Activated effector memory CD4-positive, alpha-beta T cell treated with anti-CD3 and anti-CD28 coated beads, Interleukin-2, amount 50 U/mL, for 16 hours (primary cell): Measurements from ENCODE around the gene HSPA1L.
A peak's percentile ranks its signal among the peaks of the same experiment; 100 is the strongest.
"Not testable (repeated sequence)": the region's sequence is repeated elsewhere in the genome, so short reads cannot be mapped to it uniquely, and the experiment has no call there.

Source experiments
- DNase-seq: peaks from one replicate; pipeline ENCODE4 v3.0.0-alpha.2; 2020

HSPA1L gene

DNA sequence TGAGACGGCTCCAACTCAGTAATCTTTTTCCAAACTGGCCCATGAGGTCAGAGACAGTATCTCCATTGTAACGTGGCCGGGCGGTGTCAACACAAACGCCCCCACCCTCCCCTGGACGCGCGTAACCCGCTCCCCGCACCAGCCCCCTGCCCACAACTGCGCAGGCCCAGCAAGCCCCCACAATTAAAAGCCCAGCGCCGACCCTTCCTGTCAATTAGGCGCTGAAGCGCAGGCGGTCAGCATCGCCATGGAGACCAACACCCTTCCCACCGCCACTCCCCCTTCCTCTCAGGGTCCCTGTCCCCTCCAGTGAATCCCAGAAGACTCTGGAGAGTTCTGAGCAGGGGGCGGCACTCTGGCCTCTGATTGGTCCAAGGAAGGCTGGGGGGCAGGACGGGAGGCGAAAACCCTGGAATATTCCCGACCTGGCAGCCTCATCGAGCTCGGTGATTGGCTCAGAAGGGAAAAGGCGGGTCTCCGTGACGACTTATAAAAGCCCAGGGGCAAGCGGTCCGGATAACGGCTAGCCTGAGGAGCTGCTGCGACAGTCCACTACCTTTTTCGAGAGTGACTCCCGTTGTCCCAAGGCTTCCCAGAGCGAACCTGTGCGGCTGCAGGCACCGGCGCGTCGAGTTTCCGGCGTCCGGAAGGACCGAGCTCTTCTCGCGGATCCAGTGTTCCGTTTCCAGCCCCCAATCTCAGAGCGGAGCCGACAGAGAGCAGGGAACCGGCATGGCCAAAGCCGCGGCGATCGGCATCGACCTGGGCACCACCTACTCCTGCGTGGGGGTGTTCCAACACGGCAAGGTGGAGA lies at the start of gene HSPA1L, which contains the start of gene HSPA1A:
Gene HSPA1L, minus strand, starts transcription at position 259 of the 814 bp plus-strand sequence. CDS start 3,311 bp downstream, outside the sequence.
Gene HSPA1A, plus strand, starts transcription at position 519 of the 814 bp plus-strand sequence. Its CDS starts 214 bp downstream, at position 733.
- DNase-seq: peak; percentile 93

GRCh38 chr6:31864818-31865204 lies 49.7 kb upstream of the HSPA1L start:
- no peak for DNase-seq

DNA sequence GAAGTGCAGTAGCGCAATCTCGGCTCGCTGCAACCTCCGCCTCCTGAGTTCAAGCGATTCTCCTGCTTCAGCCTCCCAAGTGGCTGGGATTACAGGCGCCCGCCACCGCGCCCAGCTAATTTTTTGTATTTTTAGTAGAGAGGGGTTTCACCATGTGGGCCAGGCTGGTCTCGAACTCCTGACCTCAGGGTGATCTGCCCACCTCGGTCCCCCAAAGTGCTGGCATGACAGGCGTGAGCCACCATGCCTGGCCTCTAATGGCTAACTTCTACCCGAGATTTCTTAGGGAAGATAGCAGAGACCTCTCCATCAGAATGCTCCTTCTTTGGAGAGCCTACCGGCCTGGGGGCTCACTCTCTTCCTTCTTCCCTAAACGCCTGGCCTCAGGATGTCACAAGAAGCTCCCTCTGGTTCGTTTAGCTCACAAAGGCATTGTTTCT lies 49.1 kb upstream of the HSPA1L start:
- DNase-seq: not testable (repeated sequence)

DNA sequence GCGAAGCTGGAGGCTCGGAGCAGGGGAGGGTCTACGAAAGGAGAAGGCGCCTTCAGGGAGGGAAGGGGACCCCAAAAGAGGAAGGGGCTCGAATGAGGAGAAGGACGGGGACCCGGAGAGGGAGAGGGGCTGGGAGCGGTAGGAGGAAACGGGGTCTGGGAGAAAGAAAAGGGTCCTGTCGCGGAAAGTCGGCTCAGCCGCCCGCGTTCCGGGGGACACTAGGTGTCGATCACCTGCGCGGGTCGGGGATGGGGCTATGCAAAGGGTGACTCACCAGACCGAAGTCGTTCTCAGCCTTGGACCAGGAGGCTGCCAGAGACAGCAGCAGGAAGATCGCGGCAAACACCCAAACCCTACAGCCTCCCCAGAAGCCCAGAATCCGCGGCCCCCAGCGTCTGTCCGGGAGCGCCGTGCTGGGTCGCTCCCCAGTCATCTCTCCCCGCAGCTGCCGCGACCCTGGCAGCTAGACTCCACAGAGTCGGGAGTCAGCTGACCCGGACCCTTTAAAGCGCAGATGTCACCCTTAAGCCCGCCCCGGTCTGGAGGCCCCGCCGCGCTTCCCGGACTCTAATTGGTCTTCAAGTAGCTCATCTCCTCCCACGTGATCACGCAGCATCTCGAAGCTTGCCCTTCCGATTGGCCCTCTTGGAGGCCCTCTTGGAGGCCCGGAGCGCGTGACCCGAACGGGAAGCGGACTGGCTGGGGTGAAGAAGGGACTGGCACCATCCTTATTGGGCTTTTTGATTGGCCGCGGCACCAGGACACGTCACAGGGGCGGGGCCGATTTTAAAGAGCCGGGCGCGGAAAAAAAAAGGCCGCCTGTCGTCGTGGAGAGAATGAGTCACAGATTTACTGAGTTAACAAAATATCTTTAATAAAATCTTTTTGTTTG lies 47.5 kb upstream of the HSPA1L start, which contains the start of gene NEU1:
Gene NEU1, minus strand, starts transcription at position 478 of the 892 bp plus-strand sequence. Its CDS starts 45 bp downstream, at position 433.
- peak; percentile 100 for DNase-seq

DNA sequence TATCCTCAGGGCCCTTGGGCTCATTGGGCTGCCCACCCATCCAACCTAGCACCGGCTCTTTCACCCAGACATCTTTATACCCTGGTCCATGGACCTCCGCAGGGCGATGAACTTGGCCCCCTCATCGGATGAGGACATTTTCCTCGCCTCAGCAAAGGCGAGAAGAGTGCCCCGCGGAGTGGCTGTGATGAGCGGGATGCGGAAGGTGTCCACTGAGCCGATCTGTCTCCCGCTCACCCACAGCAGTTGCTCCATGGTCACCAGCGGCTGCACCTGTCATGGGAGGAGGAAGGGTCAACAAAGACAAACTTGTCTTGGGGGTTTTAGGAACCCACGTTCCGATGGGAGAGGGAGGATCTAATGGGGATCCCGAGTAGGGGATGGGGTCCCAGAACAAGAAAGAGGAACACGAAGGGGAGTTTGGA lies 46.8 kb upstream of the HSPA1L start:
- no peak for DNase-seq

- no peak for DNase-seq
These were observed 46.1 kb upstream of the HSPA1L start for GRCh38 chr6:31861150-31861549.

DNA sequence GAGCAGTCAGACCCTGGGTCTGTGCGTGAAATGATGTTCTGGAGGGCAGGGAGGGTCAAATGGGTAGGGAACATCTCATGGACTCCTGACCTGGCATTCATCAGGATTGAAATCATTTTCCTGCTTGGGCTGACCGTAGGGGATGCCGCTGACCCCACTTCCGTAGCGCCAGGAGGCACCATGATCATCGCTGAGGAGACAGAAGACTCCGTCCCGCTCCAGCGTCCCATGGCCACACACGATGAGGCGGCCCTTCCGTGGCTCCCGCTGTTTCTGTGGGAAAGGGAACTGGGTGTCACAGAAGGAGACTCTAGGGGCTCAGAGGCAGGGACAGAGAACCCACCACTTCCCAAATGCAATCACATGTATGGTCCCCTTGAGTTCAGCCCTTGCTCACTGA lies 45.3 kb upstream of the HSPA1L start:
- no peak for DNase-seq

GRCh38 chr6:31859923-31860322 lies 44.8 kb upstream of the HSPA1L start:
- no peak for DNase-seq

DNA sequence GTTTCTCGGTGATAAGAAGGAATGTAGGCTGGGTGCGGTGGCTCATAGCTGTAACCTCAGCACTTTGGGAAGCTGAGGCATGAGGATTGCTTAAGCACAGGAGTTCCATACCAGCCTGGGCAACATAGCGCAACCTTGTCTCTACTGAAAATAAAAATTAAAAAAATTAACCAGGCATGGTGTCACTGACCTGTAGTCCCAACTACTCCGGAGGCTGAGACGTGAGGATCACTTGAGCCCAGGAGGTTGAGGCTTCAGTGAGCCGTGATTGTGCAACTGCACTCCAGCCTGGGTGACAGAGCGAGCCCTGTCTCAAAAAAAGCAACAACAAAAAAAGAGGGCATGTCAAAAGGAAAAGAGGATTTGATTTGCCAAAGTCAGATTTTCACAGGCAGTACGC lies 43.6 kb upstream of the HSPA1L start:
- DNase-seq: no peak

DNA sequence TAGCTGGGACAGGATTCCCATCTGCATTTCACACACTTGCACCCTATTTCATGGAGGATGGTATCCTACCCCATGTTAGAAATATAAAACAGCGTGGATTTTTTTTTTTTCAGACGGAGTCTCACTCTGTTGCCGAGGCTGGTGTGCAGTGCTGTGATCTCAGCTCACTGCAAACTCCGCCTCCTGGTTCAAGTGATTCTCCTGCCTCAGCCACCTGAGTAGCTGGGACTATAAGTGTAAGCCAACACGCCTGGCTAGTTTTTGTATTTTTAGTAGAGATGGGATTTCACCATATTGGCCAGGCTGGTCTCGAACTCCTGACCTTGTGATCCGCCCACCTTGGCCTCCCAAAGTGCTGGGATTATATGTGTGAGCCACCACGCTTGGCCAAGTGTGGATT lies 42.7 kb upstream of the HSPA1L start:
- not testable (repeated sequence) for DNase-seq

GRCh38 chr6:31851980-31852718 lies 37.1 kb upstream of the HSPA1L start:
- DNase-seq: not testable (repeated sequence)

GRCh38 chr6:31851485-31851832 lies 36.4 kb upstream of the HSPA1L start:
- DNase-seq: no peak

- DNase-seq: no peak
These were observed 35.8 kb upstream of the HSPA1L start for GRCh38 chr6:31850765-31851484.

DNA sequence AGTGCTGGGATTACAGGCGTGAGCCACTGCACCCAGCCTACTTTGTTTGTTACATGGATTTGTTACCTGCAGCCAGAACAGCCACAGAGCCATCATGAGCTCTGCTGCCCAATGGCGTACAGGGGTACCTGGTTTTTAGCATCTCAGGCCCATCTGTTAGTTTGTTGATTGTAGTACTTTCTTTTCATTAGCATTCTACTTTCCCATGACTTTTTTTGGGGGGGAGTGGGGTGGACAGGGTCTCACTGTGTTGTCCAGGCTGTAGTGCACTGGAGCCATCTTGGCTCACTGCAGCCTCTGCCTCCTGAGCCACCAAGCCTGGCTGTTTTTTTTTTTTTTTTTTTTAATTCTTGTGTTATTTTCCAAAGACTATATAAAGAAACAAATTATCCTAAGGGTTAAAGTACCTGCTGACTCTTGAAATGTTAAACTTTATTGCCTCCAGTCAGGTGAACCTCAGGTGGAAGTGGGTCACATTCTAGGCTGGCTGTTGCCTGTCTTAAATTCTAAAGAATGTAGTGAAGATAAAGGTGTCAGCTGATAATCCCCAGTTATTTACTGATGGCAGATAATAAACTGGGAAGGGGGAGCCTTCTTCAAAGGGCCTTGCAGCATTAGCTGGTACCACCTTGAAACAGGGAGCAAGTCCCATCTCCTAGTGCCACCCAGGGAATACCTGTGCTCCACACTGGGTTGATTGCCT lies 32.3 kb upstream of the HSPA1L start:
- no peak for DNase-seq

GRCh38 chr6:31844507-31844906 lies 29.4 kb upstream of the HSPA1L start:
- no peak for DNase-seq

- DNase-seq: no peak
These were observed 27.0 kb upstream of the HSPA1L start for GRCh38 chr6:31842053-31842452.

GRCh38 chr6:31839779-31840126 lies 24.7 kb upstream of the HSPA1L start:
- not testable (repeated sequence) for DNase-seq

- no peak for DNase-seq
These were observed 23.9 kb upstream of the HSPA1L start for GRCh38 chr6:31838968-31839367.

GRCh38 chr6:31838114-31838553 lies 23.1 kb upstream of the HSPA1L start:
- not testable (repeated sequence) for DNase-seq

DNA sequence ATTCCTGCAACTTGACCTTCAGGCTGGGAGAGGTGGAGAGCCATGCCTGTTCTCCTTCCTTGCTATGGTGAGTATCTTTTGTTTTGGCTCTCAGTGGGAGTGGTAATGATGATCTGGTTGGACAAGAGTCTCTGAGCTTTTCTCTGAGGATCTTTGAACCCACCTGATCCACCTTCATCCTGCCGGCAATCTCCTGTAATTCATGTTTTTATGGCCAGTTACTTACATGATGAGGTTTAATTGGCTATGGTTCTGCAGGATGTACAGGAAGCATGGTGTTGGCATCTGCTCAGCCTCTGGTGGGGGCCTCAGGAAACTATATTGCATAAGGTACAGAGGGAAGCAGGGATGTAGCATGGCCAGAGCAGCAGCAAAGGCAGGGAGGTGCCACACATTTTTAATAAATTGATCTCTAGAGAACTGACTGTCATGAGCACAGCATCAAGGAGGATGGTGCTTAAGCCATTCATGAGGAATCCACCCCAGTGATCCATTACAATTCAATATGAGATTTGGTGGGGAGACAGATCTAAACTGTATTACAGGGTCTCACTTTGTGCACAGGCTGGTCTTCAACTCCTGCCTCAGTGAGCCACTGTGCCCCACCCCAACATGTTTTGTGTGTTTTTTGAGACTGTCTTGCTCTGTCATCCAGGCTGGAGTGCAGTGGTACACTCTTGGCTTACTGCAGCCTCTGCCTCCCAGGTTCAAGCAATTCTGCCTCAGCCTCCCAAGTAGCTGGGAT lies 22.5 kb upstream of the HSPA1L start:
- no peak for DNase-seq
